GM10248 (cell line): ENCODE data around the gene OR4D6.
A peak's percentile ranks its signal among the peaks of the same experiment; 100 is the strongest.

Experiments used
- CTCF ChIA-PET: fragments of 300-600 bp; sonication (Branson Sonifier 250); formaldehyde crosslinking; extraction: SDS; loops from one replicate; lab custom pipeline; 2021; ENCODE audit warnings: antibody characterized with exemption; lab: Yijun Ruan, JAX
- POLR2A ChIA-PET: fragments of 350-650 bp; sonication (Branson Sonifier 250); formaldehyde crosslinking; extraction: SDS; loops from one replicate; lab custom pipeline; 2020; ENCODE audit warnings: antibody characterized with exemption; lab: Yijun Ruan, JAX
- DNase-seq: peaks from one replicate; pipeline ENCODE4 v3.0.0; 2012; ENCODE audit errors: extremely low spot score
- TF ChIP-seq, protein P1 (sequence below): IDR thresholded peaks from 2 replicates; pipeline ENCODE4 v1.5.1; 2012; ENCODE audit warnings: mild to moderate bottlenecking, low read depth; ENCODE audit errors: extremely low read depth, missing control alignments, control extremely low read depth

OR4D6 gene

DNA sequence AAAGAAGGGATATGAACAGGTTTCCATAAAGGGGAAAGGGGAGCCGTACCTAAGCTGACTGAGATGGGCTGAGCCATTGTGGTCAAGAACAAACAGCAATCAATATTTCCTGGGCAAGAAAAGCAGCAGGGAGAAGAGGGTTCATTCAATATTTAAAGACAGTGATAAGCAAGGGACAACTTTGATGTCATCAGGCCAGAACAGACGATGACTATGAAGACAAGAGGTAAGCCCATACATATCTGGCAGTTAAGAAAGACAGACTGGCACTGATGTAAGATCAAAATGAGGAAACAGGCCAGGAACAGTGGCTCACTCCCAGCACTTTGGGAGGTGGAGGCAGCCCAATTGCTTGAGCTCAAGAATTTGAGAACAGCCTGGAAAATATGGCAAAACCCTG lies 32.9 kb upstream of the OR4D6 start:
- ChIA-PET CTCF (interaction anchor here (1.3 to 1.7 kb wide), 3 partner anchors 251 to 252 kb away, joined by 3 to 8 read pairs (median 4); partner anchors contain the start of gene DTX4), POLR2A (no interaction called here)
- no peak for DNase-seq
- TF ChIP-seq, protein P1, sequence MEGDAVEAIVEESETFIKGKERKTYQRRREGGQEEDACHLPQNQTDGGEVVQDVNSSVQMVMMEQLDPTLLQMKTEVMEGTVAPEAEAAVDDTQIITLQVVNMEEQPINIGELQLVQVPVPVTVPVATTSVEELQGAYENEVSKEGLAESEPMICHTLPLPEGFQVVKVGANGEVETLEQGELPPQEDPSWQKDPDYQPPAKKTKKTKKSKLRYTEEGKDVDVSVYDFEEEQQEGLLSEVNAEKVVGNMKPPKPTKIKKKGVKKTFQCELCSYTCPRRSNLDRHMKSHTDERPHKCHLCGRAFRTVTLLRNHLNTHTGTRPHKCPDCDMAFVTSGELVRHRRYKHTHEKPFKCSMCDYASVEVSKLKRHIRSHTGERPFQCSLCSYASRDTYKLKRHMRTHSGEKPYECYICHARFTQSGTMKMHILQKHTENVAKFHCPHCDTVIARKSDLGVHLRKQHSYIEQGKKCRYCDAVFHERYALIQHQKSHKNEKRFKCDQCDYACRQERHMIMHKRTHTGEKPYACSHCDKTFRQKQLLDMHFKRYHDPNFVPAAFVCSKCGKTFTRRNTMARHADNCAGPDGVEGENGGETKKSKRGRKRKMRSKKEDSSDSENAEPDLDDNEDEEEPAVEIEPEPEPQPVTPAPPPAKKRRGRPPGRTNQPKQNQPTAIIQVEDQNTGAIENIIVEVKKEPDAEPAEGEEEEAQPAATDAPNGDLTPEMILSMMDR, result no peak

- no peak for DNase-seq
- TF ChIP-seq, protein P1, result no peak
- POLR2A ChIA-PET, result no interaction called here
- CTCF ChIA-PET, result interaction anchor here (0.9 to 1.7 kb wide), 2 partner anchors 8 to 254 kb away, joined by 3 to 8 read pairs; partner anchors contain the start of gene DTX4
These were observed 31.6 kb upstream of the OR4D6 start for GRCh38 chr11:59425131-59425530.

GRCh38 chr11:59426361-59427067 lies 30.2 kb upstream of the OR4D6 start, which contains the start of gene OR5A2:
OR5A2 (minus strand) TSS chr11:59426413; CDS start chr11:59422953, 3,460 bp downstream.
- POLR2A ChIA-PET, result no interaction called here
- DNase-seq, result no peak
- CTCF ChIA-PET, result interaction anchor here (0.9 to 1.3 kb wide), 3 partner anchors 10 to 268 kb away, joined by 3 to 6 read pairs (median 6); partner anchors contain the start of gene DTX4
- TF ChIP-seq, protein P1, result no peak

- TF ChIP-seq, protein P1, result no peak
- CTCF ChIA-PET, result interaction anchor here (1.3 kb wide), 2 partner anchors 256 to 269 kb away, joined by 6 read pairs; partner anchors contain the start of gene DTX4
- POLR2A ChIA-PET, result no interaction called here
- no peak for DNase-seq
These were observed 29.7 kb upstream of the OR4D6 start for GRCh38 chr11:59427068-59427382.

GRCh38 chr11:59429924-59430516 lies 26.7 kb upstream of the OR4D6 start:
- CTCF ChIA-PET, result interaction anchor here (0.9 to 7.0 kb wide), 19 partner anchors 9 to 272 kb away, joined by 3 to 77 read pairs (median 4); partner anchors contain the start of gene DTX4

DNA sequence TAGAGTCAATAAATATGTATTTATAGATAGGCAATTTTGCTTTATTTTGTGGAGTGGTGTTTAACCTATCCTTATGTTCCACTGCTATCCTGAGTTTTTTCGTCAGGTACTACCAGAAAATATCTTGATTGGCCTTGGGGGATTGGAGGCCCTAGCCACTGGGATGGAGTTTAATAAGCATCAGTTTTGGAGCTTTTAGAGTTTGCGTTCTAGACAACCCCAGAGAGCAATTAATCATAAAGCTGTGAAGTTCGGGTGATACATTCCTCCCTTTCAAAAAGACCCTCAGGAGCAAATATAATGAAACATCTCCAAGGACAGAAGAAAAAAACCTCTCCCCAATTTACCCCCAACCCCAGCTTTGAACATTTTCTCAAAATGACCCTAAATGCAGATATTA lies 20.6 kb upstream of the OR4D6 start, which contains the start of gene OR5A1:
Gene OR5A1 (plus strand): TSS at position 301 of the 400 bp plus-strand sequence. CDS start 6,700 bp downstream, outside the sequence.
- CTCF ChIA-PET, result interaction anchor here (1.0 to 2.4 kb wide), 4 partner anchors 34 to 284 kb away, joined by 3 to 12 read pairs (median 4); partner anchors contain the start of gene DTX4
- no peak for DNase-seq
- POLR2A ChIA-PET, result no interaction called here
- TF ChIP-seq, protein P1, result no peak

More at GRCh38 chr11:59429924-59430516, 26.7 kb upstream of the OR4D6 start:
- POLR2A ChIA-PET, result no interaction called here
- TF ChIP-seq, protein P1, result peak; percentile 68
- peak; percentile 62 for DNase-seq
